Loucy (cell line): ENCODE data around the gene CBFB.
A peak's percentile ranks its signal among the peaks of the same experiment; 100 is the strongest.

ENCODE experiments used
- H2AFZ ChIP-seq: fragments of 200-600 bp; sonication (generic); 2 replicates; pipeline ENCODE4 v1.6.0; 2016; ENCODE audit warnings: antibody characterized with exemption, mild to moderate bottlenecking, low read length, moderate library complexity
- H3F3A ChIP-seq: fragments of 200-600 bp; 2 replicates; pipeline ENCODE4 v1.6.0; 2016; ENCODE audit warnings: antibody characterized with exemption, low read depth, mild to moderate bottlenecking
- H3K27me3 ChIP-seq: fragments of 200-600 bp; sonication (generic); 2 replicates; pipeline ENCODE4 v1.6.1; 2014; ENCODE audit warnings: low read length, mild to moderate bottlenecking; ENCODE audit not compliant: insufficient read depth, poor library complexity, severe bottlenecking
- H3K36me3 ChIP-seq: fragments of 200-600 bp; sonication (generic); 2 replicates; pipeline ENCODE4 v1.6.1; 2016; ENCODE audit warnings: low read length; ENCODE audit not compliant: insufficient read depth
- H3K4me1 ChIP-seq: fragments of 200-600 bp; sonication (generic); 2 replicates; pipeline ENCODE4 v1.5.1; 2014; ENCODE audit warnings: low read length, mild to moderate bottlenecking; ENCODE audit not compliant: insufficient read depth, poor library complexity, severe bottlenecking
- H3K4me2 ChIP-seq: fragments of 200-600 bp; sonication (generic); 2 replicates; pipeline ENCODE4 v1.6.0; 2014; ENCODE audit warnings: antibody characterized with exemption, low read length, low read depth, mild to moderate bottlenecking; ENCODE audit not compliant: poor library complexity, severe bottlenecking
- H3K4me3 ChIP-seq: fragments of 200-600 bp; sonication (generic); 2 replicates; pipeline ENCODE4 v1.5.1; 2014; ENCODE audit warnings: low read length, mild to moderate bottlenecking, mixed read lengths; ENCODE audit not compliant: poor library complexity, severe bottlenecking
- H3K79me2 ChIP-seq: fragments of 200-600 bp; sonication (generic); 2 replicates; pipeline ENCODE4 v1.6.1; 2014; ENCODE audit warnings: low read length; ENCODE audit not compliant: insufficient read depth
- H3K9ac ChIP-seq: fragments of 200-600 bp; sonication (generic); 2 replicates; pipeline ENCODE4 v1.6.0; 2014; ENCODE audit warnings: mild to moderate bottlenecking, low read depth, low read length, moderate library complexity; ENCODE audit not compliant: poor library complexity, severe bottlenecking
- H3K9me2 ChIP-seq: fragments of 200-600 bp; sonication (generic); replicated peaks from 2 replicates; pipeline ENCODE4 v1.6.1; 2016; ENCODE audit warnings: low read depth, low read length, mixed read lengths
- H3K9me3 ChIP-seq: fragments of 200-600 bp; sonication (generic); 2 replicates; pipeline ENCODE4 v1.6.1; 2014; ENCODE audit warnings: mild to moderate bottlenecking, antibody characterized with exemption, low read length, low read depth; ENCODE audit not compliant: insufficient read depth
- H4K20me1 ChIP-seq: fragments of 200-600 bp; sonication (generic); 2 replicates; pipeline ENCODE4 v1.6.0; 2014; ENCODE audit warnings: antibody characterized with exemption, low read length, mild to moderate bottlenecking; ENCODE audit not compliant: insufficient read depth, poor library complexity, severe bottlenecking
- CTCF ChIP-seq: fragments of 200-600 bp; sonication (generic); conservative IDR thresholded peaks from 2 replicates; pipeline ENCODE4 v1.5.1; 2014; ENCODE audit warnings: mild to moderate bottlenecking, antibody characterized with exemption, low read length
- EZH2phosphoT487 ChIP-seq: fragments of 200-600 bp; IDR thresholded peaks from 2 replicates; pipeline ENCODE4 v1.6.1; 2018; ENCODE audit warnings: antibody characterized with exemption, mild to moderate bottlenecking, moderate library complexity, borderline replicate concordance

Gene CBFB

GRCh38 chr16:67029254-67030096 lies 526 bp downstream of the CBFB start:
- no peaks in the 10 kb centered on the region for H3K9me2 ChIP-seq
- no peaks in the 10 kb centered on the region for H3K9me3 ChIP-seq
- TF ChIP-seq CTCF (no peak), EZH2phosphoT487 (no peak)
- peaks cover 59% of the 10 kb centered on the region for H3K79me2 ChIP-seq
- H3K4me1 ChIP-seq, result peaks cover 45% of the 10 kb centered on the region
- H3K4me2 ChIP-seq, result peak overlapping the region; percentile 77
- H3K4me3 ChIP-seq, result peak overlapping the region; percentile 83
- H3K36me3 ChIP-seq, result no peaks in the 10 kb centered on the region
- H2AFZ ChIP-seq, result peak overlapping the region; percentile 70
- H3K27me3 ChIP-seq, result no peaks in the 10 kb centered on the region
- no peaks in the 10 kb centered on the region for H3F3A ChIP-seq
- peaks cover 41% of the 10 kb centered on the region for H4K20me1 ChIP-seq
- H3K9ac ChIP-seq, result peak overlapping the region; percentile 86

GRCh38 chr16:67030221-67030962 lies 1.4 kb downstream of the CBFB start:
- Histone ChIP-seq H3K4me2 (peak overlapping the region; percentile 77), H3F3A (no peaks in the 10 kb centered on the region), H2AFZ (no peak overlapping the region), H4K20me1 (peaks cover 50% of the 10 kb centered on the region), H3K9me2 (no peaks in the 10 kb centered on the region), H3K36me3 (no peaks in the 10 kb centered on the region), H3K27me3 (no peaks in the 10 kb centered on the region), H3K79me2 (peaks cover 68% of the 10 kb centered on the region), H3K4me3 (peak overlapping the region; percentile 83), H3K9me3 (no peaks in the 10 kb centered on the region), H3K4me1 (peaks cover 48% of the 10 kb centered on the region), H3K9ac (peak overlapping the region; percentile 86)
- TF ChIP-seq CTCF (no peak), EZH2phosphoT487 (no peak)

- Histone ChIP-seq H3K9ac (no peak overlapping the region), H3K9me3 (no peaks in the 10 kb centered on the region), H3K4me3 (peak overlapping the region; percentile 40), H3K79me2 (peaks cover 100% of the 10 kb centered on the region), H3F3A (no peaks in the 10 kb centered on the region), H3K27me3 (no peaks in the 10 kb centered on the region), H3K4me2 (peak overlapping the region; percentile 77), H2AFZ (no peak overlapping the region), H4K20me1 (peaks cover 88% of the 10 kb centered on the region), H3K36me3 (peaks cover 23% of the 10 kb centered on the region), H3K4me1 (peaks cover 58% of the 10 kb centered on the region), H3K9me2 (no peaks in the 10 kb centered on the region)
- TF ChIP-seq EZH2phosphoT487 (no peak), CTCF (no peak)
Measured at GRCh38 chr16:67034487-67034886, 5.5 kb downstream of the CBFB start.
